Vagina (tissue), 2 donors: ENCODE data around the gene SPATS2. TPM values are rescaled to one million over a fixed set of nuclear protein-coding genes. Genes with fewer than 3 reads are reported as not detected.

Experiments used
- DNase-seq, 2 donors: peaks; one replicate each; pipeline ENCODE4 v3.0.0-alpha.2; 2017; ENCODE audit errors: extremely low spot score in 2 of 2
- H3K27ac ChIP-seq: fragments of 200-600 bp; sonication (generic); one replicate; pipeline ENCODE4 v1.5.1; 2019
- H3K27me3 ChIP-seq: fragments of 200-600 bp; sonication (generic); one replicate; pipeline ENCODE4 v1.5.1; 2019
- H3K36me3 ChIP-seq, 2 donors: fragments of 200-600 bp; sonication (generic); one replicate each; pipeline ENCODE4 v1.5.1; 2017 to 2019
- H3K4me1 ChIP-seq: fragments of 200-600 bp; sonication (generic); one replicate; pipeline ENCODE4 v1.5.1; 2019
- H3K4me3 ChIP-seq, 2 donors: fragments of 200-600 bp; sonication (generic); 1 replicate in 1 of 2; 2 replicates in 1 of 2; pipeline ENCODE4 v1.5.1; 2016 to 2019
- H3K9me3 ChIP-seq: fragments of 200-600 bp; sonication (generic); one replicate; pipeline ENCODE4 v1.5.1; 2019
- POLR2A ChIP-seq, 2 donors: fragments of 450-650 bp; IDR thresholded peaks; one replicate each; pipeline ENCODE4 v1.6.1; 2017; ENCODE audit warnings: antibody characterized with exemption in 2 of 2, mild to moderate bottlenecking in 2 of 2, moderate library complexity in 2 of 2
- POLR2AphosphoS5 ChIP-seq, 2 donors: sonication (generic); formaldehyde crosslinking; IDR thresholded peaks; one replicate each; pipeline ENCODE4 v1.9.0; 2017; ENCODE audit warnings: antibody characterized with exemption in 2 of 2, mild to moderate bottlenecking in 2 of 2, low read depth in 1 of 2; ENCODE audit not compliant: insufficient read depth in 1 of 2
- intact Hi-C: fragments of 100-400 bp; cut with DNase I; formaldehyde crosslinking; loops from one replicate; pipeline ENCODE4 v1.15.1; 2023
- total RNA-seq: library from RNA; depleted of rRNA; stranded (reverse); fragments of >200 nt; gene quantifications from one replicate; pipeline ENCODE4 v1.2.3, GENCODE V29; 2016
- TF ChIP-seq, protein P1 (sequence below), 3 experiments: fragments of 450-650 bp in 2 of 3; fragments of 200-600 bp in 1 of 3; sonication (generic) in 1 of 3; IDR thresholded peaks; one replicate each; pipeline ENCODE4 v1.5.1; 2017 to 2019; ENCODE audit warnings: antibody characterized with exemption in 3 of 3, mild to moderate bottlenecking in 2 of 3, moderate library complexity in 2 of 3

Gene SPATS2
- total RNA-seq, 1 donor from 2014 or later = 28.0 TPM

DNA sequence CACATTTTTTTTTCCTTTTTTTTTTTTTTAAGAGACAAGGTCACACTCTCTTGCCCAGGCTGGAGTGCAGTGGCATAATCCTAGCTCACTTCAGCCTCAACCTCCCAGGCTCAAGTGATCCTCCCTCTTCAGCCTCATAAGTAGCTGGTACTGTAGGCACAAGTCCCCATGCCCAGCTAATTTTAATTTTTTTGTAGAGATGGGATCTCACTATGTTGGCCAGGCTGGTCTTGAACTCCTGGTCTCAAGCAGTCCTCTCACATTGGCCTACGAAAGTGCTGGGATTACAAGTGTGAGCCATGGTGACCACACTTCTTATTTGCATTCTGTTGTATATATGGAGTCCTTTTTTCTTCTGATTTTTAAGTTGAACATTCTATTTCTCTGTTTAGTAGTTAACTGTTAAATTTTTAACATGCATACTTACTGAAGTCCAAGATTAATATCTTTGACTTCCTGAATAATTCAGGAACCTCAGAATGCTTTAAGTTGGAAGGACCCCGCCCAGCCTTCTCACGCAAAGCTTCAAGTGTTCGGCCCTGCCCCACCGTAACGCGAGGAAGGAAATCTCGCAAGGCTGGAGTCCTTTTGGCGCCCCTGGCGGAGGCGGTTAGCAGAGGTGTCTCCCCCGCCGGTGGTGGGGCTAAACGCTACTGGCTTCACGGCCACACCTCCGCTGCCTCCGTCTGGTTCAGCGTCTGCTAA, 21.6 kb downstream of the SPATS2 start:
- no peak for DNase-seq
- Histone ChIP-seq H3K4me1 (no peaks in the 10 kb centered on the region), H3K9me3 (no peaks in the 10 kb centered on the region), H3K27me3 (no peaks in the 10 kb centered on the region), H3K4me3 (no peak overlapping the region), H3K27ac (no peak overlapping the region), H3K36me3 (no peaks in the 10 kb centered on the region)
- intact Hi-C loops = no loop called here
- no peak for TF ChIP-seq POLR2AphosphoS5 (IDR thresholded peaks at IDR 0.05; ENCODE audit: insufficient read depth in 1 of 2, low read depth in 1 of 2)

- intact Hi-C loops = no loop called here
- no peak overlapping the region for H3K27ac ChIP-seq
- no peaks in the 10 kb centered on the region for H3K9me3 ChIP-seq
- H3K4me3 ChIP-seq = no peak overlapping the region
- no peaks in the 10 kb centered on the region for H3K27me3 ChIP-seq
- TF ChIP-seq, protein P1, sequence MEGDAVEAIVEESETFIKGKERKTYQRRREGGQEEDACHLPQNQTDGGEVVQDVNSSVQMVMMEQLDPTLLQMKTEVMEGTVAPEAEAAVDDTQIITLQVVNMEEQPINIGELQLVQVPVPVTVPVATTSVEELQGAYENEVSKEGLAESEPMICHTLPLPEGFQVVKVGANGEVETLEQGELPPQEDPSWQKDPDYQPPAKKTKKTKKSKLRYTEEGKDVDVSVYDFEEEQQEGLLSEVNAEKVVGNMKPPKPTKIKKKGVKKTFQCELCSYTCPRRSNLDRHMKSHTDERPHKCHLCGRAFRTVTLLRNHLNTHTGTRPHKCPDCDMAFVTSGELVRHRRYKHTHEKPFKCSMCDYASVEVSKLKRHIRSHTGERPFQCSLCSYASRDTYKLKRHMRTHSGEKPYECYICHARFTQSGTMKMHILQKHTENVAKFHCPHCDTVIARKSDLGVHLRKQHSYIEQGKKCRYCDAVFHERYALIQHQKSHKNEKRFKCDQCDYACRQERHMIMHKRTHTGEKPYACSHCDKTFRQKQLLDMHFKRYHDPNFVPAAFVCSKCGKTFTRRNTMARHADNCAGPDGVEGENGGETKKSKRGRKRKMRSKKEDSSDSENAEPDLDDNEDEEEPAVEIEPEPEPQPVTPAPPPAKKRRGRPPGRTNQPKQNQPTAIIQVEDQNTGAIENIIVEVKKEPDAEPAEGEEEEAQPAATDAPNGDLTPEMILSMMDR (IDR thresholded peaks at IDR 0.05) = no peak
- no peak for TF ChIP-seq POLR2AphosphoS5 (IDR thresholded peaks at IDR 0.05; ENCODE audit: insufficient read depth in 1 of 2, low read depth in 1 of 2)
- no peak for TF ChIP-seq POLR2A (IDR thresholded peaks at IDR 0.05)
- no peak for DNase-seq
- no peaks in the 10 kb centered on the region for H3K4me1 ChIP-seq
- no peaks in the 10 kb centered on the region for H3K36me3 ChIP-seq
These were observed 22.1 kb downstream of the SPATS2 start for GRCh38 chr12:49389387-49389703.

DNA sequence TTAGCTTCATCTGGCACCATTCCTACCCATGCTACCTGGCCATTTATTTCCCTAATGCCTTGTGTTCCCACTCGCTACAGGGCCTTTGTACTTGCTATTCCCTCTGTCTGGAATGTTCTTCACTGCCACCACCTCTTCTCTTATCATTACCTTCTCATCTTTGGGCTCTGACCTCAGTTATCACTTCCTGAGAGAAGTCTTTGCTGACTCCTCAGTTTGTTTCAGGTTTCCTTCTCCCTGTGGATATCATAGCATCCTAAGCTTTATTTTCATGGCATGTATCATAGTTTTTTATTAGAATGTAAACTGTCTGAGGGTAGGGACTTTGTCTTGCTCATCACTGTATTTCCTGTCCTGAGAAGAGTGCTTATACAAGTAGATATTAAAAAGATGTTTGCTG, 29.7 kb downstream of the SPATS2 start:
- Histone ChIP-seq H3K4me1 (no peaks in the 10 kb centered on the region), H3K9me3 (no peaks in the 10 kb centered on the region), H3K27me3 (no peaks in the 10 kb centered on the region), H3K4me3 (no peak overlapping the region), H3K36me3 (no peaks in the 10 kb centered on the region), H3K27ac (no peak overlapping the region)
- intact Hi-C loops = no loop called here
- TF ChIP-seq, protein P1 (IDR thresholded peaks at IDR 0.05) = no peak
- TF ChIP-seq POLR2A (IDR thresholded peaks at IDR 0.05) (no peak), POLR2AphosphoS5 (IDR thresholded peaks at IDR 0.05; ENCODE audit: insufficient read depth in 1 of 2, low read depth in 1 of 2) (no peak)
- DNase-seq = no peak

GRCh38 chr12:49400304-49400703, 33.0 kb downstream of the SPATS2 start:
- no peak overlapping the region for H3K27ac ChIP-seq
- DNase-seq = no peak
- peaks cover 12% of the 10 kb centered on the region for H3K4me1 ChIP-seq
- no peaks in the 10 kb centered on the region for H3K36me3 ChIP-seq
- no peak overlapping the region for H3K4me3 ChIP-seq
- H3K9me3 ChIP-seq = no peaks in the 10 kb centered on the region
- intact Hi-C loops = no loop called here
- TF ChIP-seq POLR2A (IDR thresholded peaks at IDR 0.05) (no peak), POLR2AphosphoS5 (IDR thresholded peaks at IDR 0.05; ENCODE audit: insufficient read depth in 1 of 2, low read depth in 1 of 2) (no peak)
- TF ChIP-seq, protein P1 (IDR thresholded peaks at IDR 0.05) = no peak
- H3K27me3 ChIP-seq = no peaks in the 10 kb centered on the region

DNA sequence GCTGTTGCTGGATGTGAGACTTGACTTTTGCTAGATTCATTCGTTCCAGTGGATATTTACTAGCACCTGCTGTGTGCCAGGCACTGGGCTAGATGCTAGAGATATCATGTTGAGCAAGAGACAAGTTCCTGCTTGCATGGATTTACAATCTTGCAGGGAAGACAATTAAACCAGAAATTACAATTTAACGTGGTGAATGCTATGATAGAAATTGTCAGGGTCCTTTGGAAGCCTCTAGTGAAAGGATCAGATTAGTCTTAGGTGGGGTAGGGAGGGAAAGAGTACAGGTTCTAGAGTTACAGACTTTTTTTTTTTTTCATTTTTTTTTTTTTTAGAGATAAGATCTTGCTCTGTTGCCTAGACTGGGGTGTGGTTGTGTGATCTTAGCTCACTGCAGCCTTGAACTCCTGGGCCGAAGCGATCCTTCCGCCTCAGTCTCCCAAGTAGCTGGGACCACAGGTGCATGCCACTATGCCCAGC, 36.7 kb downstream of the SPATS2 start:
- no peaks in the 10 kb centered on the region for H3K27me3 ChIP-seq
- H3K27ac ChIP-seq = no peak overlapping the region
- H3K9me3 ChIP-seq = no peaks in the 10 kb centered on the region
- TF ChIP-seq, protein P1 (IDR thresholded peaks at IDR 0.05) = no peak
- no peak for TF ChIP-seq POLR2A (IDR thresholded peaks at IDR 0.05)
- TF ChIP-seq POLR2AphosphoS5 (IDR thresholded peaks at IDR 0.05; ENCODE audit: insufficient read depth in 1 of 2, low read depth in 1 of 2) = no peak
- intact Hi-C loops = no loop called here
- peaks cover 12% of the 10 kb centered on the region for H3K4me1 ChIP-seq
- H3K36me3 ChIP-seq = no peaks in the 10 kb centered on the region
- no peak overlapping the region for H3K4me3 ChIP-seq
- DNase-seq = no peak
